GM19438 (cell line): ENCODE measurements around the gene NTM.
A peak's percentile ranks its signal among the peaks of the same experiment; 100 is the strongest.

ENCODE experiments used
- ATAC-seq: cut with Tn5 transposase; IDR thresholded peaks from one replicate; pipeline ENCODE4 v1.9.1; 2021; ENCODE audit warnings: low read depth; ENCODE audit not compliant: unreplicated experiment

The NTM gene

DNA sequence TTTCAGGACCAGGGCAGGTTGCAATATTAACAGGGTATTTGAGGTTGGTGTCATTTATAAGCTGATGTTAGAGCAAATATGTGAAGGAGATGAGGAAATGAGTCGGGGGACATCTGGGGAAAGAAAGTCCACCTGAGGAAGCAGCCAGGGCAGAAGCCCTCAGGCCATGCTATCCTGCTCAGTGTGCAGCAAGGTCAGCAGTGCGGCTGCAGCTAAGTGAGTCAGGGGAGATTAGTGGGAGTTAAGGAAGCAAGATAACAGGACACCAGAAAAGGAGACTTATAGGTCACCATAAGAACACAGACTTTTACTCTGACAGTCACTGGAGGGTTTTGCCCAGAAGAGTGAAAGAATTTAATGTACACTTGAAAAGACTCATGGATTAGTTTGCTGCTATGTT lies 468.9 kb downstream of the NTM start:
- ATAC-seq: no peak

DNA sequence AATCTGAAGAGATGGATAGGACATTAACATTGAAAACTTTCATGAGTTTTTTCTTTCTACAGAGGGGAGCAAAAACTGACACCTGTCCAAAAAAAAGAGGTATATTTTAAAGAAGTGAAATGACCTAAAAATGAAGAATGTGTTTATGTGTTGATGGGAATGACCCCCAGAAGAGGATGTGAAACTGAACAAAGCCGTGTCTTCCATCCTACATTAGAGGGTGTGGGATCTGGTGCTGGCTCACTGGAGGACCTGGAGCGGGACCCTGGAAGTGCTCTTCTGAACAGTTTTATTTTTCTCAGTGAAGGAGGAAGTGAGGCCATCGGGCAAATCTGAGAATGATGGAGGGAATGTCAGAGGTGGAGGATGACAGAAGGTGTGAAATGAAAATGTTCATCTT lies 470.1 kb downstream of the NTM start:
- no peak for ATAC-seq

DNA sequence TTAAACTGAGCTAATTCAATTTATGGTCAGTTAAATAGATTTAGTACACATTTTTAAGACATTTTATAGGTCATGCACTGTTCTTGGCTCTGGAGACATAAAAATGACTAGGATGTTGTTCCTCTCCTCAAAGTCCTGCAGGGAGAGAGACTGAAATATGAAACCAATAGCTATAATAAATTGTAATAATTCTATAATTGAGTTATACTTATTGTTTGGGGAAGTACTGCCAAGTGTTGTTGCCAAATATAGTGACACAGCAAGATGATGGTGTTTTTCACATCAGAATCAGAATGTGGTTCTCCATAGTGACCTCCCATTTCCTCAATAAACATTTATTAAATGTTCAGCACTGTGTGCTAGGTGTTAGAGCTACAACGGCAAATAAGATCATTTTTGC lies 470.6 kb downstream of the NTM start:
- ATAC-seq: no peak

DNA sequence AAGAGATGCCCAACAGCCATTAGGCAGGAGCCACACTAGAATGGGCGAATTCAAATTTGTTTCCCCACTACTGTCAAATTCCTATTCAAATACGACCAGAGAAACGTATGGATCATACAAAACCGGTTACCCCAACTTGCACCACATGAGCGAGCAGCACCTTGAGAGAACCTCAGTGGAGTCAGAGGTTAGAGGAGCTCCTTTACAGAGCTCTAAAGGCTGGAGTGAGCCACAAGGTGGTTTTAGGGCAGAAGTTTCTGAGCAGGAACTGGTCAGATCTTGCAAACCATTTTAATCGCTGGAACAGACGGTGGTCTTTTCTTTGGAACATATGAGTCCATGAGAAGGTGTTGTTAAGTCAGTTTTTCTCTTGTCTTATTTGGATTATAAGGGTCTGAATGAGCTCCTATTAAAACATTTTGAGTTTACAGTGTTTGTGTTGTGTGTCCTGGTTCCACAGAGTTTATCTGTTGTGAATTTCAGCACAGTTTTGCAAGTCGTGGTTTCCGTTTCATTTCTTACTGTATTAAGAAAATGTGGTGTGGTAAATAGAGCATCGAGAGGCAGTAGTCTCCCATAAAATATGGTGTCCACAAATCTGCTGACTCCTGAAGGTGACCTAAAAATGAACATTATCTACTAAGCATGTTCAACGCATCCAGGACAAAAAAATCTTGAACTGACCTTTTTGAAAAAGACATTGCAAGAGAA lies 471.7 kb downstream of the NTM start:
- ATAC-seq: no peak

DNA sequence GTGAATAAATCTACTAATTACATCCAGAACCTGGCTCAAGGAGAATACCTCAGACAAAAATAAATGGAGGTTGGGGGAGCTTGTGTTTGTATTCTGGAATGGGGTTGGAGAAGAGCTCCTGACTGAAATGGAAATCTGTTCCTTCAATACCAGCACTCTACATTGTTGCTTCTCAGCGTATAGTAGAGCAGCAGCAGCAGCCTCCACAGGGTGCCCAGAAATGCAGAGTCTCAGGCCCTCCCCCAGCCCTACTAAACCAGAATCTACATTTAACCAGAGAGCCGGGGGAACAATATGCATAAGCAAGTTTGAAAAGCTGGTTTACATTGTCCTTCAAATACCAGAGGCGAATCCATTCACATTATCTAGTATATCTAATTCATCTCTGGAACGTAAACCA lies 474.8 kb downstream of the NTM start:
- no peak for ATAC-seq

DNA sequence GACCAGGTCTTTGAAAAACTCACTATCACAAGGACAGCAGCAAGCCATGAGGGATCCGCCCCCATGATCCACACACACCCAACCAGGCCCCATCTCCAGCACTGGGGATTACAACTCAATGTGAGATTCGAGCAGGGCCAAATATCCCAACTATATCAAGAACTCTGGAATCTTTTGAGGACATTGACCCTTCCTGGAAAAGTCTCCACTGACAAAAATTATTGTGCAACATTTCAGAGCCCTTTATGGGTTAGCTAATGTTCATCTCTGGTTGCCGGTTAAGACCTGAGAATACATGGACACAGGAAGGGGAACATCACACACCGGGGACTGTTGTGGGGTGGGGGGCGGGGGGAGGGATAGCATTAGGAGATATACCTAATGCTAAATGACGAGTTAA lies 479.1 kb downstream of the NTM start:
- ATAC-seq: no peak

DNA sequence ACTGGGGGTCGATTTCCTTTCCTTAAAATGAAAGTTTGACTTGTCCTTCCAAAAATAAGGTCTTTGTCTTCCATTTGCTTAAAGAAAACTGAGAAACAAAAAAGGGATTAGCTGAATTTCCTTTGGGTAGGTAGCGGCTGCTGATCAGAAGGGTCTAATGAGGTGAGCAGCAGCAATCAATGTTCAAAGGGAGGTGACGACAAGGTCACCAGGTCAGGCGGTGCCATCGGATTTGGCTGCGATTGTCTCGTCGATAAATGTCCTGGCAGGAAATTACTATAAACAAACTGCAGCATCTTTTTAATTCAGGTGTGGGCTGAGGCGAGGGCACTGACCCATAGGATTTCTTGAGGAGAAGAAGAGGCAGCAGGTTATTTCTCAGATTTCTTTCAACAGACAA lies 480.1 kb downstream of the NTM start:
- ATAC-seq: no peak

DNA sequence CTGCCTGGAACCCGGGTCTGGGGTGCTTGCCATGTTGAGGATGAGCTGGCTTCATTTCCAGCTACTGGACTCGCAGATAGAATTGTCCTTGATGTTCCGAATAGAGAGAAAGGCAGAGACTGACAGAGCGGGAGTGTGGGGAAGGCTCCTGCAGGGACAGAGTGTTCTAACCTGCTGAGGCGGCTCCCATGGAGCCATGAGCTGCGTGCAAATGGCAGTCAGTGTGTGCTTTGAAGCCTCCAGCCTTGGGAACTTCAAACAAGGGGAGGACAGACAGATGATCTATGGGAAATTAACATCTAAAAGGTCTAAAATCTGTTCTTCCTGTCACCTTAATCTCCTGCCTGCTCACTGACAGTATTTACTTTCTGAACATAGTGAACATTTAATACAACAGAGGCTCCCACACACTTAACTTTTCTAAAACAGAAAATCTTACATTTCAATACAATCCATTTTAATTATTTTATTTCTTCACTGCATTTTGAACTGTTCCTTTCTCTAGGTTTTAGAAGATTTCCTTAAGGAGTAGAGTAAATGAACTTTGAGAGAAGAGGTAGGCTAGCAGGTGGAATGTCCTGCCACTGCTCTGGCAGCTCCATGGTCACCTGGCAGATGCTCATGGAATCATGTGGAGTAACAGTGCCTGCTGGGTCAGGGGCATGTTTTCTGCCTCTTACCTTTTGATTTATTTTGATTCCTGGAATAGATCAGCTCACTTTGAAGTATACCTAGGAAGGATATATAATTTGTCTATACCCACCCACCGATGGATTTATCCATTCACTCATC lies 481.7 kb downstream of the NTM start:
- no peak for ATAC-seq

DNA sequence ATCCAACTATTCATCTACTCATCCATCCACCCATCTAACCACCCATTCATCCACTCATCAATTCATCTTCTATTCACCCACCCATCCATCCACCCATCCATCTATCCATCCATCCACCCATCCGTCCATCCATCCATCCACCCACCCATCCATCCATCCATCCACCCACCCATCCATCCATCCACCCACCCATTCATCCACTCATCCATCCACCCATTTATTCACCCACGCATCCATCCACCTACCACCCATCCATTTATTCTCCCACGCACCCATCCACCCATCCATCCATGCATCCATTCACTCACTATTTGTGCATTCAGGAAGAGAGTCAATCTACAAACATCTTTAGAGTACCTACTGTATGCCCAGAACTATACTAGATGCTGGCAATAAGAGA lies 482.3 kb downstream of the NTM start:
- ATAC-seq: no peak

DNA sequence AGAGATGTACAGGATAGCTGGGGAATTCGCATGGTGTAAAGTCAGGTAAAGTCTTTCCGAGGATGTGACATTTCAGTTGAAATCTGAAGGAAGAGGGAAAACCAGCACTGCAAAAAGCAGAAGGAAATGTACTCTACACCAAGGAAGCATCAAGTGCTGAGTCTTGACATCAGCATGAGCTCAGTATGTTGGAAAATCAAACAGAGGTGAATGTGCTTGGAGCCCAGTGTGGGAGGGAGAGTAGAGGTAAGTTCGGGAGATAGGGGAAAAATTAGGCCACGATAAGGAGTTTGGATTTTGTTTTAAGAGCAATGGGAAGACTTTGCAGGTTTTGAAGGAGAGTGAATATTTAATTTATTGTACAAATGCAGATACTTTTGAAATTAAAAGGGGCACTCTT lies 484.0 kb downstream of the NTM start:
- ATAC-seq: no peak

DNA sequence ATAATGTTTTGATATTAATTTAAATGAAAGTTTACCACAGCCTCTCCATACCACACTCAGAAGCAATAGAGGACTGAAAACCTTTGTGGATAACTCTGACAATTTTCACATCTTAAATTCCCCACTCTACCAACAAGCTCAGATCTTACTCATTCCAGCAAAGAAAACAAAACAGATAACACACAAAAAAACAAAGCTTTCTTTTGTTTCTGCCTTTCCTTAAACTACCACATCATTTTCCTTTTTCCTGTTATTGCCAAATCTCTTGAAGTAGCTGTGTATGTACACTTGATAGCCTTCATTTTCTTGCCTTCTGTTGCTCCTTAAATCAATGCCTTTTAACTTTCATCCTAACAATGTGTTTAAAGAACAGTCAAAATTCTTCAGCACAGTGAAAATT lies 484.9 kb downstream of the NTM start:
- no peak for ATAC-seq

DNA sequence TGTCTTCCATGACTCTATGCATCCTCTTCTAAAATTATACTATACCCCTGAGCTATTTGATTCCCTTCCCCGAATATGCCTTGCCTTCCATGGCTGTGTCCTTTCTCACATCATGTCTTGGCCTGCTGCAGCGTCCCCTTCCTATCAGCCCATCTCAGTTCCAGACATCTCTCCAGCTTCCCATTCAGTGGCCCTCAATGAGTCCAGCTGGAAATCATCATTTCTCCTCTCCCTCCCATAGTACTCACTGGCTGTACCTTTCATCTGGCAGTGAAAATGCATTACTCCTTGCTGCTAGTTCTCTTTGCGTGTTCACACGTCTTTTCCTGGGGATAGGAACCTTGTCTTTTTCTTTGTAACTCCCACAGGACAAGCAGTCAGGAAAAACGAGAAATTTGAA lies 486.8 kb downstream of the NTM start:
- ATAC-seq: no peak

DNA sequence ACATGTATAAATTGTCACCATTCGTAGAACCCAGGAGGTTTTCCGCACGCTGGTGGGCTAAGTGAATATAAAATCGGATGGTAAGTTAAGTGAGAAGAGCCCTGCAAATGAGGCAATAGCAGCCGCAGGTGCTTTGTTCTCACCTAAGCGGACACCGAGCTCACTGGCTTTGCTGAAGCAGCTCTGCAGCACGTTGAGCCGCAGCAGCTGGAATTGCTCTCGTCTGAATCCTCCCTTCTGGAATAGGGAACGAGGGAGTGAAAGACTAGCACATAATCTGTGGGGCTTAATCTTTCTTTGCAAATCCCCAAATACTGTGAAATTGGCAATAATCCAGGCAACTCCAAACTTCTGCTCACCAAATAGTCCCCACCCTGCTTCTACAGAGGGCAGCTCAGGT lies 488.1 kb downstream of the NTM start:
- no peak for ATAC-seq

DNA sequence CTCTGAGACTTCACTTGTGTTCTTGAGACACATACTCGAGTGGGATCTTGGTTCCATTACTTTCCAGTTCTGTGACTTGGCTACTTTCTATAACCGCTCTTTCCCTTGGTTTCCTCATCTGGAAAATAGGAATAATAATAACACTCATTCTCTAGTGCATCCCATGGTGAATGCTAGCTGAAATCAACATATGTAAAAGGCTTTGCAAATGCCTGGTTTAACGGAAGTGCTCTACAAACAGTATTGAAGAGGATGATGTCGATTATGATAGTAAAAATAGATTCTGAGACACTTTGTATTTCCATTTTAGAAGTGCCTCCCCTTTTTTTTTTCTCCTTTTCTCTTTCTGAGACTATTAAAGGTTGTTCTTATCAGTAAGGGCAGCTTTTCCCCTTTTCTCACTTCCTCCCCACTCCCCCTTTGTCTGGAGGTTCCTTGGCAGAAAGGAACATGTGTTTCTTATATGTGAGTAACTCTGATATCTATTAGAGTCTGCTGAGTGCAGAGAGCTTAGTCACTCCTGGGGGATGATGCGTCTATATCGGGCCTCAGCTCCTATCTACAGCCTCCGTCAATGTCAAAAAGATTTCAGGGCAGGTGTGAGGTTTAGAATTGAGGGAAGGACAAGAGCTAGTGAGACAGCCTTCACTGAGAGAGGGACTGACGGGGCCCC lies 489.3 kb downstream of the NTM start:
- ATAC-seq: no peak

DNA sequence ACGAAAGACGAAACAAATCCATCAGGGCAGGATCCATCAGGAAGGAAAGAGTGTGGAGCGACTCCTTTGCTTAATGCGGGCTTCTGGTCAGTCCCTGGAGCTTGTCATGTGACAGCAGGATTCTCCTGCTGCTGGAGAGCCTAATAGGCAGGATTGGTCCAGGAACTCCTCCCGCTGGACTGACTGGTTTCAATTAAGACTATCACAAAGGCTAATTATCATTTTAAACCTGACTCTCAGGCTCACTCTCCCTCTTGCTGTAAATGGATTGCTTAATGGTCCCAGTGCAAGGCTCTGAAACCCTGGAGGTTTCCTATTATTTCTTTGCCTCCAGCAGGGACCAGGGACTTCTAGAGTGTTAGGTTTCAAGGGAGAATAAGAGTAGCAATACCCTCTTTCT lies 493.8 kb downstream of the NTM start:
- no peak for ATAC-seq

DNA sequence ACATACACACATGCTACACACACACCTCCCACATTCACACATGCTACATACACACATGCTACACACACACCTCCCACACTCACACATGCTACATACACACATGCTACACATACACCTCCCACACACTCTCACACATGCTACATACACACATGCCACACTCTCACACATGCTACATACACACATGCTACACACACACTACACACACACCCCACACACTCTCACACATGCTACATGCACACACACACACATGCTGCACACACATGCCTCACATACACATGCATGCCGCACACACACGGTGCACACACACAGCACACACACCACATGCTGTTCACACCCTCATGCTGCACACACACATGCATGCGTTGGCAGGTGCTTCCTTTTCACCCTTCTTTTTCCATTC lies 495.4 kb downstream of the NTM start:
- no peak for ATAC-seq

DNA sequence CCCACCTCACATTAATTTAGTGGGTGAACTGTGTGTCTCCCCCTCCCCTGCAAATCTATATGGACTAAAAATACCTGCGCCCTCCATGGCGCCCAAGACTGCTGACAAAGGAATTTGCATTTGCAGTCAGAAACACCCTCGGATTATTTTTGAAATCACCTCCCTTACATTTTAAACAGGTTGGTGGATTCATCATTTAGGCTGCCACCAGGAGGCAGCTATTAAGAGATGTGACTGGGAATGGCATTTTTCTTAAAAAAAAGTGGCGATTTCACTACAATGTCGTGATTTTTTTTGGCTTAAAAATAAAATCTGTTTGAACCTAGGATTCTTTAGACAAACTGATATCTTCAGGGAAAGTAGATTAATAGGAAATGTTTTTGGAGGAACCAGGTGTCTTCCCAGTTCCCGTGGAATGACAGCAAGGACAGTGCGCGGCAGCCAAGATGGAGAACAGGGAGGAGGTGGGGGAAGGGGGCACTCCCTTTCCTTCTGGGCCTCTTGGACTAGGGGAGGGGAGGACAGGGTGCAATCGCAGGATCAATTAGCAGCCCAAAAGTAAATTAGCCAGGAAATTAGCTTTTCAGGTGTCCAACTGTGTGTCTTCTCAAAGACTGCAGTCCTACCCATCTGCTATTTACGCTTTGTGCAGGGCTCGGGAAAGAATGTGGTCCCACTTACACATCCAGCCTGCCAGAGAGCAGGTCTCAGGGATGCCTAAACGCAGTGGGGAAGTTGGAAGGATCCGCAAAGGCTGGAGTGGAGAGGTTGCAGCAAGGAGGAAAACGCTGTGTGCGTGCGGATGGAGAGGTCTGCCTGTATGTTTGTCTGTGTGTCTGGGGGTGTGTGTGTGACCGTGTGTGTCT lies 496.4 kb downstream of the NTM start:
- ATAC-seq: no peak

DNA sequence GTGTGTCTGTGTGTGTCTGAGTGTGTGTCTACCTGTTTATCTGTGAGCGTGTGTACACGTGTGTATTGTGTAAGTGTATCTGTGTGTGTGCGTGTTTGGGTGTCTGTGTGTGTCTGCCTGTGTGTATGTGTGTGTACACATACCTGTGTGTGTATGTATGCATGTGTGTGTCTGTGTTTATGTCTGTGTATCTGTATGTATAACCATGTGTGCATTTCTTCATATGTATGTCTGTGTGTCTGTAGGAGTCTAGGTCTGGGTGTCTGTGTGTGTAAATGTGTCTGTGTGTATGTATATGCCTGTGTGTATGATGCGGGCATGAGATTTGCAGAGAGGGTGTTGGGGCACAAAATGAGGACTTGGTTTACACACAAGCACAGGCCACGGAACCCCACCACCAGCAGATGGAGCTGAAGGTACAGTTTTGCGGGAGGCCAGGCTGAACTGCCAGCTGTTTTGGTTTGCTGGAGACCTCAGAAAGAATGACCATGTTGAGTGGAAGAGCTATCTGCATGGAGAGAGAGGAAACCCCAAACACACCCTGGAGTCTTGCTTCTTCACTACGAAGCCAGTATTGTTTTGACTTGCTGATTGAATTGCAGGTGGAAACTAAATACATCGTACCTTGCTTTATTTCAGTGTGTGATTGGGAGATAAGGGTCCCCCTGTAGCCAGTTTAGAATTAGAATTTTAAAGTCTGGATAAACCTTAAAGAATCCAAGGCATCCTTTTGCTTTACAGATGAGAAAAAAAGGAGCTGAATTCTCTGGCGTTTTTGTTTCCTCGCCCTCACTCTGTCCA lies 497.2 kb downstream of the NTM start:
- ATAC-seq: peak; percentile 88

DNA sequence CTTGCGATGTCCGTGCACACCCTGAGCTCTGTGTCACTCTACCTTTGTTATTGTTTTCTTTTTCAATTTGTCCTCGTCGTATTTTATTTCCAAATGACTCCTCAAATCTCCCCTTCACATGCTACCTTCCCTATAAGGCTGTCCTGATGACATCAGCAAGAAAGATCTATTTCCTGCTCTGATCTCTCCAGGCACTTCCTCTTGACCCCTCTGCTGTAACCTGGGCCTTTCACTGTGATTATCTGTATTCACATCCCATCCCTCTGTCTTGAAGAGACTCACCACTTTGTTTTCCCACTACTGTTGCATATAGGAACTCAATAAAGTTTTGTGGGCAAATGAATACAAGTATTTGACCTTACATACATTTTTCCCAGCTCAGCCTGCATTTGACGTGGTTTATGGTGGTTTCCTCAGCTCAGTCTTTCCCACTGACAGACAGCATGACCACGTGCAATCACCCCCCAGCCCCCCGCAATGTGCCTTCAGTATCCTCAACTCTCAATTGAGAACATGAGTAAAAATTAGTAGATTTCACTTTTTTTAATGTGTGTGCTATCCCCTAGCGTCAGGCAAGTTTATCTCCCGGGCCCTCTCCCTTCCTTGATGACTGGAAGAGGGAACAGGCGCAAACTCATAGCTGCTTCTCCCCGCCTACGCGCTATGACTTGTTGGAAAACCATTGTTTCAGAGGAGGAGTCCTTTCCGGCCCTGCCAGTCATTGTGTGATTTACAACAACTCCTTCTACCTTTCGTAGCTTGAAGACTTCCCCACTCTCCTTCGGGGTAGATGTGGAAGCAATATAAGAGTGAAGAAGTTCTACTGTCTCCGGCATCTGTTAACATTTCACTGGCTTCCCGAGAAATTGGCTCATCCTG lies 498.5 kb downstream of the NTM start:
- no peak for ATAC-seq
